SK-N-SH treated with all-trans-retinoic acid at 6 μM for 48 hours (cell line): ENCODE data around the gene FBLN7.

ENCODE experiments used
- ATAC-seq: fragments of 200-7000 bp; cut with Tn5 transposase; 3 replicates; pipeline ENCODE4 v1.9.1; 2020; ENCODE audit warnings: mild to moderate bottlenecking, moderate library complexity
- ARNTL ChIP-seq: fragments of 450-650 bp; formaldehyde crosslinking; IDR thresholded peaks from 2 replicates; pipeline ENCODE4 v1.5.0; 2020; ENCODE audit warnings: low read depth, mild to moderate bottlenecking, moderate library complexity, borderline replicate concordance
- BACH2 ChIP-seq: fragments of 250-450 bp; sonication (Bioruptor Pico); IDR thresholded peaks from 2 replicates; pipeline ENCODE4 v1.9.0; 2021; ENCODE audit warnings: mild to moderate bottlenecking, borderline replicate concordance
- CREB5 ChIP-seq: fragments of 250-450 bp; sonication (Bioruptor Pico); IDR thresholded peaks from 2 replicates; pipeline ENCODE4 v1.5.1; 2020; ENCODE audit warnings: low read depth, mild to moderate bottlenecking, moderate library complexity
- CSDC2 ChIP-seq: fragments of 250-450 bp; sonication (Bioruptor Pico); IDR thresholded peaks from 2 replicates; pipeline ENCODE4 v1.5.0; 2020; ENCODE audit warnings: mild to moderate bottlenecking, moderate library complexity
- ESRRG ChIP-seq: fragments of 250-450 bp; sonication (Bioruptor Pico); IDR thresholded peaks from 2 replicates; pipeline ENCODE4 v1.6.1; 2021; ENCODE audit warnings: mild to moderate bottlenecking
- OSR1 ChIP-seq: fragments of 250-450 bp; sonication (Bioruptor Pico); IDR thresholded peaks from 2 replicates; pipeline ENCODE4 v1.8.0; 2022; ENCODE audit warnings: moderate library complexity, mild to moderate bottlenecking, inconsistent platforms
- PATZ1 ChIP-seq: fragments of 250-450 bp; sonication (Bioruptor Pico); IDR thresholded peaks from 2 replicates; pipeline ENCODE4 v1.8.0; 2020; ENCODE audit warnings: mild to moderate bottlenecking, moderate library complexity, borderline replicate concordance
- POU6F1 ChIP-seq: fragments of 250-450 bp; sonication (Bioruptor Pico); IDR thresholded peaks from 2 replicates; pipeline ENCODE4 v1.8.0; 2021; ENCODE audit warnings: low read depth, mild to moderate bottlenecking, moderate library complexity, borderline replicate concordance
- PPARA ChIP-seq: fragments of 250-450 bp; sonication (Bioruptor Pico); IDR thresholded peaks from 2 replicates; pipeline ENCODE4 v1.5.0; 2020; ENCODE audit warnings: mild to moderate bottlenecking, borderline replicate concordance
- RARB ChIP-seq: fragments of 250-450 bp; sonication (Bioruptor Pico); IDR thresholded peaks from 2 replicates; pipeline ENCODE4 v1.8.0; 2021; ENCODE audit warnings: mild to moderate bottlenecking, moderate library complexity
- SNAI2 ChIP-seq: fragments of 250-450 bp; sonication (Bioruptor Pico); IDR thresholded peaks from 2 replicates; pipeline ENCODE4 v1.5.0; 2020; ENCODE audit warnings: mild to moderate bottlenecking, moderate library complexity
- TCF4 ChIP-seq: fragments of 250-450 bp; sonication (Bioruptor Pico); IDR thresholded peaks from 2 replicates; pipeline ENCODE4 v1.8.0; 2021; ENCODE audit warnings: mild to moderate bottlenecking, moderate library complexity, borderline replicate concordance
- TSHZ2 ChIP-seq: fragments of 250-450 bp; sonication (Bioruptor Pico); IDR thresholded peaks from 2 replicates; pipeline ENCODE4 v1.5.0; 2020; ENCODE audit warnings: mild to moderate bottlenecking, moderate library complexity
- ZC3H10 ChIP-seq: fragments of 250-450 bp; sonication (Bioruptor Pico); IDR thresholded peaks from 2 replicates; pipeline ENCODE4 v1.5.1; 2021; ENCODE audit warnings: mild to moderate bottlenecking, moderate library complexity
- ZFP3 ChIP-seq: fragments of 250-450 bp; sonication (Bioruptor Pico); IDR thresholded peaks from 2 replicates; pipeline ENCODE4 v1.5.0; 2020; ENCODE audit warnings: mild to moderate bottlenecking, moderate library complexity
- ZFP30 ChIP-seq: fragments of 450-650 bp; formaldehyde crosslinking; IDR thresholded peaks from 2 replicates; pipeline ENCODE4 v1.5.0; 2022; ENCODE audit warnings: mild to moderate bottlenecking, moderate library complexity
- ZNF70 ChIP-seq: fragments of 450-650 bp; formaldehyde crosslinking; IDR thresholded peaks from 2 replicates; pipeline ENCODE4 v1.5.0; 2020; ENCODE audit warnings: mild to moderate bottlenecking, moderate library complexity
- ZNF8 ChIP-seq: fragments of 450-650 bp; formaldehyde crosslinking; IDR thresholded peaks from 2 replicates; pipeline ENCODE4 v1.5.0; 2020; ENCODE audit warnings: mild to moderate bottlenecking, moderate library complexity

The FBLN7 gene

GRCh38 chr2:112149194-112149593 is 11.0 kb downstream of the FBLN7 start:
- TF ChIP-seq OSR1 (no peak), ARNTL (CRISPR knock-in tag) (no peak), ZC3H10 (CRISPR knock-in tag) (no peak)
- no peak for ATAC-seq

- no peak; the same call in 2 of the 3 replicates for ATAC-seq
- TF ChIP-seq PPARA (no peak), CREB5 (CRISPR knock-in tag) (no peak), BACH2 (no peak), POU6F1 (CRISPR knock-in tag) (no peak), ZFP30 (CRISPR knock-in tag) (no peak), ZFP3 (CRISPR knock-in tag) (no peak), PATZ1 (CRISPR knock-in tag) (no peak), ZNF8 (CRISPR knock-in tag) (no peak), OSR1 (no peak), ZNF70 (CRISPR knock-in tag) (no peak), SNAI2 (no peak), TSHZ2 (CRISPR knock-in tag) (no peak), TCF4 (CRISPR knock-in tag) (no peak), ARNTL (CRISPR knock-in tag) (no peak), ESRRG (no peak)
Measured at GRCh38 chr2:112149866-112150435, 11.8 kb downstream of the FBLN7 start.

- TF ChIP-seq BACH2 (no peak), CSDC2 (CRISPR knock-in tag) (no peak), ZFP3 (CRISPR knock-in tag) (no peak), RARB (no peak), PPARA (no peak)
- ATAC-seq, result peak; percentile 94
Measured at GRCh38 chr2:112150447-112150846, 12.3 kb downstream of the FBLN7 start.

GRCh38 chr2:112150851-112151250 is 12.7 kb downstream of the FBLN7 start:
- peak; percentile 20; the same call in 1 of the 3 replicates for ATAC-seq
- no peak for TF ChIP-seq CREB5 (CRISPR knock-in tag)
- no peak for TF ChIP-seq TSHZ2 (CRISPR knock-in tag)
- no peak for TF ChIP-seq ZNF70 (CRISPR knock-in tag)
- TF ChIP-seq PATZ1 (CRISPR knock-in tag), result no peak
